Thymus (tissue), 11 donors: Measurements from ENCODE around the gene PIGK. TPM values are rescaled to one million over a fixed set of nuclear protein-coding genes. Genes with fewer than 3 reads are reported as not detected.

Experiments used
- DNase-seq, 9 donors: peaks; one replicate each; pipeline ENCODE4 v3.0.0-alpha.2; 2013; ENCODE audit warnings: low spot score in 9 of 9, low read depth in 6 of 9, missing footprints in 1 of 9
- H3K27ac ChIP-seq, 2 donors: one replicate each; pipeline ENCODE4 v1.5.1; 2013; ENCODE audit warnings: control low read depth in 1 of 2, low read depth in 1 of 2, low read length in 1 of 2, mild to moderate bottlenecking in 1 of 2, moderate library complexity in 1 of 2
- H3K27me3 ChIP-seq, 2 donors: one replicate each; pipeline ENCODE4 v1.5.1; 2013; ENCODE audit warnings: low read length in 1 of 2; ENCODE audit not compliant: control insufficient read depth in 2 of 2, insufficient read depth in 1 of 2
- H3K36me3 ChIP-seq, 2 donors: one replicate each; pipeline ENCODE4 v1.5.1; 2013; ENCODE audit warnings: low read length in 1 of 2, mild to moderate bottlenecking in 1 of 2, moderate library complexity in 1 of 2; ENCODE audit not compliant: control insufficient read depth in 2 of 2, insufficient read depth in 2 of 2
- H3K4me1 ChIP-seq, 2 donors: one replicate each; pipeline ENCODE4 v1.5.1; 2013; ENCODE audit warnings: low read length in 2 of 2; ENCODE audit not compliant: control insufficient read depth in 2 of 2, insufficient read depth in 2 of 2
- H3K4me3 ChIP-seq, 2 donors: one replicate each; pipeline ENCODE4 v1.5.1; 2013; ENCODE audit warnings: low read length in 2 of 2, control low read depth in 1 of 2, mild to moderate bottlenecking in 1 of 2
- H3K9me3 ChIP-seq, 2 donors: one replicate each; pipeline ENCODE4 v1.5.1; 2013; ENCODE audit warnings: low read length in 1 of 2, mild to moderate bottlenecking in 1 of 2; ENCODE audit not compliant: control insufficient read depth in 2 of 2, insufficient read depth in 1 of 2
- WGBS: extraction: QIAGEN DNeasy Blood & Tissue Kit; methylation state at CpG from one replicate; pipeline ENCODE4 v1.1.7; 2013; 5-methylcytosine and 5-hydroxymethylcytosine counted together
- polyA plus RNA-seq: library from polyadenylated mRNA; stranded (reverse); fragments of 200-250 nt; gene quantifications from one replicate; pipeline ENCODE4 v1.2.3, GENCODE V29; 2013
- total RNA-seq: library from RNA; stranded (reverse); fragments of 120-200 nt; gene quantifications from one replicate; pipeline ENCODE4 v1.2.4, GENCODE V29; 2013
- donor health status: healthy.

The PIGK gene
- total and polyA plus RNA-seq, 2 donors: 14.6 to 31.2 TPM

DNA sequence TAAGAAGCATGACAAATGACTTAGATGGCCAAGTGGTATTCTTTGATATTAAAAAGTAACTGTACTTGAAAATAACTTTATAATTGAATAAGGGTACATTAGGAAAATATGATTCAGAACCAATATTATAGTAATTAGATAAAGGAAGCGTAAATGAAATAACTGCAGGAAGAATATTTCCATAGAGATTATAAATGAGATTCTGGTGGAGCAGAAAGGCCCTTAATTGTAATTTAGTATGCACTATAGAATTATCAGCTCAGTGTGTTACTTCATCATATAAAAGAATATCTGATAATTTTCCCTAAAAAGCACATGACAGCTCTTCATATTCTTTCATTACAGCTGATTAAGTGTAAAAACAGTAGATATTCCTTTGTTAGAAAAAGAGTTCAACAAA is 171.7 kb downstream of the PIGK start:
- DNase-seq: no peak
- Histone ChIP-seq H3K27me3 (no peaks in the 10 kb centered on the region), H3K27ac (no peak overlapping the region), H3K4me3 (no peak overlapping the region), H3K9me3 (no peaks in the 10 kb centered on the region), H3K4me1 (peaks cover 0 to 3% of the 10 kb centered on the region in 2 donors), H3K36me3 (no peaks in the 10 kb centered on the region)
- WGBS: 98% methylated on average over 1 of the region's 1 CpG

DNA sequence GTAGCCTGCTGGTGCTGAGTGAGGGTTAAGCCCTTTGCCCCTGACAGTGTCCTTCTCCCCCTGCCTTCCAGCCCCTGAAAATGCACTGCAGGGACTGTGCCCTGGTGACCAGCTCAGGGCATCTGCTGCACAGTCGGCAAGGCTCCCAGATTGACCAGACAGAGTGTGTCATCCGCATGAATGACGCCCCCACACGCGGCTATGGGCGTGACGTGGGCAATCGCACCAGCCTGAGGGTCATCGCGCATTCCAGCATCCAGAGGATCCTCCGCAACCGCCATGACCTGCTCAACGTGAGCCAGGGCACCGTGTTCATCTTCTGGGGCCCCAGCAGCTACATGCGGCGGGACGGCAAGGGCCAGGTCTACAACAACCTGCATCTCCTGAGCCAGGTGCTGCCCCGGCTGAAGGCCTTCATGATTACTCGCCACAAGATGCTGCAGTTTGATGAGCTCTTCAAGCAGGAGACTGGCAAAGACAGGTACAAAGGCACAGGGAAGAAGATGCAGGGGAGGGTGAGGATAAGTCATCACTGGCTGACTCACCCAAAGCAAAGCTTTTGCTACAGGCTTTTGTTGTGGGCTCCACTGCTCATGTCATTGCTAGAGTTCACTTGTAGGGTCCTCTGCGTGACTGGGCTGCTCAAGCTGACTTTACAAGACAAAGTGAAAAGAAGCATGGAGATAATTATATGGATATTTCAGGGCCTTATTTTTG is 174.9 kb downstream of the PIGK start:
- no peak for DNase-seq
- 96% methylated on average over 20 of the region's 20 CpGs for WGBS

DNA sequence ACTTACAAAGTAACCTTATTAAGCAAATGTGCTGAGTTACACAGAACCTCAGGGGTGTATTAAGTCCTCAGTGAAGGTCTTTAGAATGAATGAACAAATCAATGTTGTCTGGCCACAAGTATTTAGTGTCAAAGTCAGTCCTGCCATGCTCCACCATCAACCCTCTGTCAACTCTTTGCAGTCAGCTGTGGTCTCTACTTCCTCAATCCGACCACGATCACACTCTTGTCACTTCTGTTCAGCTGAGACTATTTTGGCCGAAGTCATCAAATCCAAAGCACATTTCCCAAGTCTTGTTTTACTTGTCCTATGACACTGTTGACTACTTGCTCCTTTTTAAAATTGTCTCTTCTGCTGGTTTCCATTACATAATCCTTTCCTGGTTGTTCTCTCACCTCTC is 178.4 kb downstream of the PIGK start:
- Histone ChIP-seq H3K27ac (no peak overlapping the region), H3K4me3 (no peak overlapping the region), H3K36me3 (no peaks in the 10 kb centered on the region), H3K4me1 (no peaks in the 10 kb centered on the region), H3K9me3 (no peaks in the 10 kb centered on the region), H3K27me3 (no peaks in the 10 kb centered on the region)
- 13% methylated on average over 3 of the region's 3 CpGs for WGBS
- DNase-seq: no peak

More for the DNA sequence above, 174.9 kb downstream of the PIGK start:
- Histone ChIP-seq H3K36me3 (no peaks in the 10 kb centered on the region), H3K27ac (no peak overlapping the region), H3K9me3 (no peaks in the 10 kb centered on the region), H3K4me1 (peaks cover 0 to 3% of the 10 kb centered on the region in 2 donors), H3K4me3 (no peak overlapping the region), H3K27me3 (no peaks in the 10 kb centered on the region)

DNA sequence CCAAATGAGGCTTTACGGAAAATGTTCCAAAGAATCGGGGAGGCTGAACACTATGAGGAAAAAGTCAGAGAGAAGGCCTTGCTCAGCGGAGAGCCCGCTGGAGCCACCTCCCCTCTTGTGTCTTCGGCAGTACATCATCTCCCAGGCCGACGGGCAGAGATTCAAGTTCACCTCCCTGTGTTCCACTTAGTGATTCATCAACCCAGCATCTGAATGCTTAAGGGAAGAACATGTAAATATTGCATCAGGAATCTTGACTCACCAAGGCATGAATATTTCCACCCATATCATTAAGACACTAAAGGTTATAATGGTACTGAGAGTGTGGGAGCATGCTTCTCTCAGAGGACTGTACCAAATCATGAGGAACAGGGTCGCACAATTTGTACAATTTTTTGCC is 179.5 kb downstream of the PIGK start:
- Histone ChIP-seq H3K27me3 (no peaks in the 10 kb centered on the region), H3K36me3 (no peaks in the 10 kb centered on the region), H3K4me1 (no peaks in the 10 kb centered on the region), H3K4me3 (no peak overlapping the region), H3K27ac (no peak overlapping the region), H3K9me3 (no peaks in the 10 kb centered on the region)
- WGBS: 98% methylated on average over 8 of the region's 8 CpGs
- no peak for DNase-seq

DNA sequence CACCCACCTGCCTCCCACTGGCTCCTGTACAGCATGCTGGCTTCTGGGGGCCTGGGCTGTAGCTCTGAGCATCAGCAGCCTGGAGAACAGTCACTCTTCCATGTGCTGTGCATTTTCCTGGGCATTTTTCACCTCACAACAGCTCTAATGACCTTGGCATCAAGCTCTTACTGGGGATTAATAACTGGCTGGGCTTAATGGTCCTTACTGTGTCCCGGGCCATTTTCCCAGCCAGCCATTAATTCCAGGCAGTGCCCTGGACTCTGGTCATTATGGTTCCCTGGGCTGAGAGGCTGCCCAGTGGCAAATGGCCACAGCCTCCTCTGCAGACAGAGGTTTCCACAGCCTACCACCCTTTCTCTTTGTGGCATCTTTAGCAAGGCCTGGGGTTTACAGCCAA is 180.1 kb downstream of the PIGK start:
- H3K36me3 ChIP-seq: no peaks in the 10 kb centered on the region
- no peaks in the 10 kb centered on the region for H3K4me1 ChIP-seq
- H3K27me3 ChIP-seq: no peaks in the 10 kb centered on the region
- H3K27ac ChIP-seq: no peak overlapping the region
- DNase-seq: no peak
- 100% methylated on average over 1 of the region's 1 CpG for WGBS
- H3K9me3 ChIP-seq: no peaks in the 10 kb centered on the region
- no peak overlapping the region for H3K4me3 ChIP-seq

Other genes starting within 250 kb of the PIGK start
- gene AK5, start 62.6 kb upstream of the PIGK start, total RNA-seq: 0.71 TPM
- 2.0 TPM for gene AK5, start 62.6 kb upstream of the PIGK start, polyA plus RNA-seq